H1 (cell line): ENCODE data around the gene ZBTB43. TPM values are rescaled to one million over a fixed set of nuclear protein-coding genes. Genes with fewer than 3 reads are reported as not detected.
A peak's percentile ranks its signal among the peaks of the same experiment; 100 is the strongest.

Experiments used
- CTCF ChIA-PET: fragments of 300-600 bp; sonication (Branson Sonifier 250); formaldehyde crosslinking; loops from one replicate; lab custom pipeline; 2021; ENCODE audit not compliant: partially characterized antibody; lab: Charles Lee
- POLR2A ChIA-PET: fragments of 300-600 bp; sonication (Branson Sonifier 250); formaldehyde crosslinking; loops from one replicate; lab custom pipeline; 2021; ENCODE audit warnings: inconsistent platforms; ENCODE audit not compliant: partially characterized antibody; lab: Charles Lee
- DNase-seq, 2 experiments: peaks; one replicate each; pipeline versions ENCODE4 v3.0.0 to v3.0.0-alpha.2; 2010 to 2022; ENCODE audit warnings: low spot score in 2 of 2, low read depth in 1 of 2, mixed read lengths in 1 of 2
- FAIRE-seq: peaks from 2 replicates; lab custom pipeline; 2011; peaks lifted over from hg19 to GRCh38; lab: Jason Lieb, UNC
- H2AFZ ChIP-seq: 2 replicates; pipeline ENCODE4 v1.8.1; 2012; ENCODE audit warnings: low read length, inconsistent platforms
- H2AK5ac ChIP-seq: 2 replicates; pipeline ENCODE4 v1.6.1; 2013; ENCODE audit warnings: low read depth, low read length
- H2BK120ac ChIP-seq: replicated peaks from 2 replicates; pipeline ENCODE3; 2013; ENCODE audit warnings: low read depth, low read length, inconsistent platforms
- H2BK12ac ChIP-seq: 2 replicates; pipeline ENCODE4 v1.6.1; 2013; ENCODE audit warnings: low read depth, low read length
- H2BK15ac ChIP-seq: 2 replicates; pipeline ENCODE4 v1.6.1; 2013; ENCODE audit warnings: low read length
- H2BK20ac ChIP-seq: 2 replicates; pipeline ENCODE4 v1.6.1; 2013; ENCODE audit warnings: low read length
- H2BK5ac ChIP-seq: 2 replicates; pipeline ENCODE4 v1.6.1; 2013; ENCODE audit warnings: low read depth, low read length
- H3K14ac ChIP-seq: 2 replicates; pipeline ENCODE4 v1.6.1; 2013; ENCODE audit warnings: inconsistent platforms; ENCODE audit not compliant: insufficient read length
- H3K18ac ChIP-seq: 2 replicates; pipeline ENCODE4 v1.6.1; 2013; ENCODE audit warnings: low read length; ENCODE audit errors: extremely low read depth
- H3K23ac ChIP-seq: 2 replicates; pipeline ENCODE4 v1.6.1; 2013; ENCODE audit warnings: inconsistent platforms; ENCODE audit not compliant: insufficient read length
- H3K23me2 ChIP-seq: 2 replicates; pipeline ENCODE4 v1.6.1; 2013; ENCODE audit warnings: low read depth, low read length
- H3K27ac ChIP-seq: 2 replicates; pipeline ENCODE4 v1.6.1; 2011; ENCODE audit warnings: low read depth, low read length, inconsistent platforms
- H3K27me3 ChIP-seq, 4 experiments: replicated peaks in 1 of 4; 1 replicate in 1 of 4; 2 replicates in 3 of 4; pipeline versions ENCODE4 v1.6.1 to v1.8.1; 2011 to 2013; ENCODE audit warnings: low read length in 3 of 4, mild to moderate bottlenecking in 3 of 4, inconsistent platforms in 2 of 4, mixed read lengths in 2 of 4, moderate library complexity in 1 of 4; ENCODE audit not compliant: control insufficient read depth in 3 of 4, insufficient read depth in 3 of 4; ENCODE audit errors: extremely low read depth in 1 of 4
- H3K36me3 ChIP-seq, 4 experiments: 2 replicates each; pipeline versions ENCODE4 v1.6.1 to v1.8.1; 2011 to 2013; ENCODE audit warnings: mild to moderate bottlenecking in 4 of 4, low read length in 3 of 4, moderate library complexity in 2 of 4, control low read depth in 1 of 4, inconsistent platforms in 1 of 4; ENCODE audit not compliant: insufficient read depth in 4 of 4, control insufficient read depth in 2 of 4
- H3K4ac ChIP-seq: replicated peaks from 2 replicates; pipeline ENCODE3; 2013; ENCODE audit warnings: low read length, low read depth, mixed read lengths, inconsistent platforms; ENCODE audit not compliant: insufficient read length
- H3K4me1 ChIP-seq, 4 experiments: replicated peaks in 1 of 4; 1 replicate in 1 of 4; 2 replicates in 3 of 4; pipeline versions ENCODE4 v1.6.1 to v1.8.1; 2011 to 2013; ENCODE audit warnings: low read length in 3 of 4, inconsistent platforms in 2 of 4, mixed read lengths in 1 of 4; ENCODE audit not compliant: insufficient read depth in 4 of 4, control insufficient read depth in 3 of 4
- H3K4me2 ChIP-seq, 2 experiments: 2 replicates each; pipeline versions ENCODE4 v1.6.1 to v1.8.1; 2011 to 2013; ENCODE audit warnings: low read depth in 2 of 2, low read length in 2 of 2, control low read depth in 1 of 2, inconsistent platforms in 1 of 2, mild to moderate bottlenecking in 1 of 2; ENCODE audit not compliant: insufficient read depth in 1 of 2
- H3K4me3 ChIP-seq, 4 experiments: fragments of 200-600, 300-600 bp in 1 of 4; sonication (generic), shearing (Covaris generic), sonication (Bioruptor Twin) in 1 of 4; 2 replicates each; pipeline versions ENCODE4 v1.5.1 to v1.8.1; 2011 to 2016; ENCODE audit warnings: low read length in 4 of 4, low read depth in 3 of 4, control low read depth in 2 of 4, inconsistent platforms in 2 of 4, mild to moderate bottlenecking in 2 of 4, mixed read lengths in 1 of 4, moderate library complexity in 1 of 4; ENCODE audit not compliant: insufficient read depth in 2 of 4; ENCODE audit errors: extremely low read depth in 1 of 4
- H3K56ac ChIP-seq: replicated peaks from 2 replicates; pipeline ENCODE3; 2013; ENCODE audit warnings: low read depth, mild to moderate bottlenecking, mixed read lengths, low read length, inconsistent platforms; ENCODE audit not compliant: insufficient read length
- H3K79me1 ChIP-seq: 2 replicates; pipeline ENCODE4 v1.6.1; 2013; ENCODE audit warnings: low read depth, low read length, control low read depth
- H3K79me2 ChIP-seq, 2 experiments: 2 replicates each; pipeline versions ENCODE4 v1.6.1 to v1.8.1; 2012 to 2013; ENCODE audit warnings: low read length in 2 of 2, mild to moderate bottlenecking in 2 of 2, inconsistent platforms in 1 of 2; ENCODE audit not compliant: insufficient read depth in 2 of 2, control insufficient read depth in 1 of 2
- H3K9ac ChIP-seq, 4 experiments: replicated peaks in 1 of 4; 1 replicate in 1 of 4; 2 replicates in 3 of 4; pipeline versions ENCODE4 v1.6.1 to v1.8.1; 2011 to 2013; ENCODE audit warnings: low read depth in 3 of 4, low read length in 3 of 4, control low read depth in 2 of 4, mild to moderate bottlenecking in 2 of 4, moderate library complexity in 2 of 4, inconsistent platforms in 1 of 4; ENCODE audit errors: extremely low read depth in 1 of 4
- H3K9me3 ChIP-seq, 2 experiments: 2 replicates each; pipeline versions ENCODE4 v1.6.1 to v1.8.1; 2012 to 2013; ENCODE audit warnings: mild to moderate bottlenecking in 2 of 2, moderate library complexity in 2 of 2, control low read depth in 1 of 2, inconsistent platforms in 1 of 2, low read depth in 1 of 2, low read length in 1 of 2, mixed read lengths in 1 of 2; ENCODE audit not compliant: insufficient read depth in 2 of 2
- H4K20me1 ChIP-seq, 2 experiments: replicated peaks in 1 of 2; 2 replicates each; pipeline versions ENCODE3 to v1.8.1; 2011 to 2013; ENCODE audit warnings: inconsistent platforms in 2 of 2, low read length in 2 of 2, mild to moderate bottlenecking in 1 of 2; ENCODE audit not compliant: insufficient read depth in 2 of 2, control insufficient read depth in 1 of 2
- H4K5ac ChIP-seq: 2 replicates; pipeline ENCODE4 v1.6.1; 2013; ENCODE audit warnings: low read length, low read depth, mixed read lengths, inconsistent platforms; ENCODE audit not compliant: insufficient read length
- H4K8ac ChIP-seq: 2 replicates; pipeline ENCODE4 v1.8.0; 2013; ENCODE audit warnings: mild to moderate bottlenecking, moderate library complexity, low read length, inconsistent platforms; ENCODE audit not compliant: insufficient read depth; ENCODE audit errors: extremely low read depth
- H4K91ac ChIP-seq: replicated peaks from 2 replicates; pipeline ENCODE3; 2013; ENCODE audit warnings: low read length, mixed read lengths, inconsistent platforms; ENCODE audit not compliant: insufficient read length
- CTBP2 ChIP-seq: IDR thresholded peaks from 2 replicates; pipeline ENCODE4 v1.7.0; 2011; ENCODE audit warnings: borderline replicate concordance, mild to moderate bottlenecking, moderate library complexity, mixed read lengths, low read length; ENCODE audit not compliant: insufficient read depth, insufficient read length
- EP300 ChIP-seq, 2 experiments: IDR thresholded peaks; 1 replicate in 1 of 2; 2 replicates in 1 of 2; pipeline ENCODE4 v1.6.1; 2011 to 2012; ENCODE audit warnings: low read depth in 2 of 2, low read length in 2 of 2, mild to moderate bottlenecking in 2 of 2, borderline replicate concordance in 1 of 2, inconsistent platforms in 1 of 2, moderate library complexity in 1 of 2
- JUN ChIP-seq: IDR thresholded peaks from 2 replicates; pipeline ENCODE4 v1.6.1; 2011; ENCODE audit warnings: low read depth, mild to moderate bottlenecking, improper control_type of control experiment, low read length
- PHF8 ChIP-seq: fragments of 200-600 bp; sonication (generic); conservative IDR thresholded peaks from 2 replicates; pipeline ENCODE4 v1.7.1; 2012; ENCODE audit warnings: low read depth, mild to moderate bottlenecking, inconsistent platforms, low read length, moderate library complexity
- POLR2A ChIP-seq, 2 experiments: IDR thresholded peaks; 1 replicate in 1 of 2; 2 replicates in 1 of 2; pipeline ENCODE4 v1.6.1; 2011; ENCODE audit warnings: low read depth in 2 of 2, low read length in 2 of 2, mild to moderate bottlenecking in 2 of 2; ENCODE audit errors: control extremely low read depth in 1 of 2
- SUZ12 ChIP-seq: fragments of 200-600 bp; sonication (generic); IDR thresholded peaks from 2 replicates; pipeline ENCODE4 v1.6.1; 2012; ENCODE audit warnings: mild to moderate bottlenecking, inconsistent platforms, low read length, moderate library complexity, mixed read lengths
- ZNF274 ChIP-seq: IDR thresholded peaks from 2 replicates; pipeline ENCODE4 v1.7.0; 2012; ENCODE audit warnings: low read length, borderline replicate concordance; ENCODE audit errors: extremely low read depth
- WGBS, 2 experiments: shearing (Covaris generic) in 1 of 2; methylation state at CpG; one replicate each; pipeline versions ENCODE4 v1.1.6 to v1.1.7; 2013 to 2015; ENCODE audit warnings: low lambda C conversion rate in 2 of 2, mixed read lengths in 2 of 2, inconsistent platforms in 1 of 2, low coverage in 1 of 2, missing lambda C conversion rate in 1 of 2; ENCODE audit not compliant: insufficient replicate concordance in 2 of 2, insufficient coverage in 1 of 2, insufficient read length in 1 of 2; ENCODE audit errors: extremely low coverage in 1 of 2, missing lambda C conversion rate in 1 of 2; 5-methylcytosine and 5-hydroxymethylcytosine counted together
- polyA plus RNA-seq, 7 experiments: library from polyadenylated mRNA; depleted of rRNA in 3 of 7; stranded (reverse) in 5 of 7; unstranded in 2 of 7; fragments of >200 nt in 5 of 7; fragments of 200-250 nt in 2 of 7; gene quantifications; 1 replicate in 5 of 7; 2 replicates in 1 of 7; 4 replicates in 1 of 7; pipeline versions ENCODE4 v1.2.1 to v1.2.3, GENCODE V29; 2011 to 2013; ENCODE audit warnings: missing spikeins in 2 of 7, mixed read lengths in 2 of 7
- total RNA-seq: library from RNA; stranded (reverse); fragmentation: NEBNext Ultra II Directional; extraction: Animal tissue kit (Norgen Biotek cat#: 25700); gene quantifications from 2 replicates; pipeline ENCODE4 v1.2.1, GENCODE V29; 2021
- TF ChIP-seq, protein P1 (sequence below): IDR thresholded peaks from 2 replicates; pipeline ENCODE4 v1.6.1; 2011; ENCODE audit warnings: low read depth, mild to moderate bottlenecking, low read length; ENCODE audit not compliant: insufficient read depth

The ZBTB43 gene
- total and polyA plus RNA-seq, 2 of the 8 experiments (the other 6 are each of a cell fraction or from before 2014, with no cell fraction given): 4.1 to 16.7 TPM

DNA sequence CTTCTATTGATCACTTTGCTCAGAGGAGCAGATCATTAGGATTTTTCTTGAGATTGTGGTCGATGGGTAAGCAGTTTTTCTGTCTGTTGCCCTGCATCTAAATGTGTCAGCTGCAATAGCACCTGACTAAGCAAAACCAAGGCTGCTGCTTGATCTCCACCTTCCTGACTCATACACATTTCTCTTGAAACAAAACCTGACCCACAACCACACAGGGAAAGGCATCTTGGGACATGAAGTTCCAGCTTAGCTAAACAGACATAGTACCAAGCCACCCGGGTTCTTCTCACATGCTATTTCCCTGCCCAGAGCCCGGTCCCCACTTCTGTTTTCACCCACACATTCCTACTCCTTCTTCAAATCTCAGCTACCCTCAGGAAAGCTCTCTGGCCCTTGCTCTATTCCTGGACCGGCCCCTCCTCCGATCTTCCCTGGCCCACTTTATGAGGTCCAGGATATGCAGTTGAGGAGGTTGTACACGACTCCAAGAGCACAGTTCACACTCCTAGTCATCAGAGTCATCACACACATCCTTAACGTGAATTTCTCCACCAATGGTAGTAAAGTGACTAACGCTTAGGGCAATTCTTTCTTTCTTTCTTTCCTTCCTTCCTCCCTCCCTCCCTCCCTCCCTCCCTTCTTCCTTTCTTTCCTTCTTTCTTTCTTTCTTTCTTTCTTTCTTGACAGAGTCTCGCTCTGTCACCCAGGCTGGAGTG, 16.0 kb upstream of the ZBTB43 start:
- Histone ChIP-seq H3K18ac (no peak overlapping the region), H2BK5ac (no peak overlapping the region), H2BK20ac (no peak overlapping the region), H3K4me2 (no peak overlapping the region), H4K20me1 (no peaks in the 10 kb centered on the region), H3K4ac (no peak overlapping the region), H3K23me2 (0 out of 2 replicates have a peak, but pooled peaks cover 1% of the 10 kb centered on the region), H3K23ac (no peak overlapping the region), H3K9me3 (no peaks in the 10 kb centered on the region), H2AK5ac (no peak overlapping the region), H3K9ac (no peak overlapping the region), H2BK120ac (no peak overlapping the region), H4K91ac (no peak overlapping the region), H3K27me3 (peaks cover 0 to 2% (median 0%) of the 10 kb centered on the region in 4 experiments; a peak in 1 of 7 replicates), H3K36me3 (no peaks in the 10 kb centered on the region), H3K79me1 (no peaks in the 10 kb centered on the region), H3K14ac (no peak overlapping the region), H2BK12ac (no peak overlapping the region), H3K56ac (no peak overlapping the region), H2AFZ (0 out of 2 replicates have a peak overlapping the region, but pooled peaks have one; percentile 1), H3K27ac (no peak overlapping the region), H4K5ac (no peak overlapping the region), H2BK15ac (no peak overlapping the region), H3K79me2 (no peaks in the 10 kb centered on the region)
- DNase-seq (no peak), FAIRE-seq (no peak)
- ChIA-PET CTCF (interaction anchor here (0.9 to 4.1 kb wide), 7 partner anchors 7 to 86 kb away, joined by 3 to 25 read pairs (median 3); no protein-coding TSS in a partner anchor), POLR2A (no interaction called here)
- WGBS, 2 experiments: 70% methylated on average over 8 of the region's 9 CpGs; no CpG with 5 or more reads in 1 of the 2 experiments
- TF ChIP-seq JUN: no peak
- TF ChIP-seq ZNF274: no peak
- TF ChIP-seq, protein P1, sequence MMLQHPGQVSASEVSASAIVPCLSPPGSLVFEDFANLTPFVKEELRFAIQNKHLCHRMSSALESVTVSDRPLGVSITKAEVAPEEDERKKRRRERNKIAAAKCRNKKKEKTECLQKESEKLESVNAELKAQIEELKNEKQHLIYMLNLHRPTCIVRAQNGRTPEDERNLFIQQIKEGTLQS: no peak
- TF ChIP-seq CTBP2: no peak
- TF ChIP-seq SUZ12: no peak
- TF ChIP-seq EP300 (IDR thresholded peaks at IDR 0.05; ENCODE audit: borderline replicate concordance in 1 of 2, low read depth in 2 of 2, low read length in 2 of 2): no peak
- TF ChIP-seq POLR2A (IDR thresholded peaks at IDR 0.05; ENCODE audit: control extremely low read depth in 1 of 2, low read depth in 2 of 2, low read length in 2 of 2): no peak
- TF ChIP-seq PHF8: no peak
- TF ChIP-seq, all 59 proteins: peak for 0
- Histone ChIP-seq H4K8ac (no peak overlapping the region), H3K4me1 (peaks cover 0 to 2% (median 0%) of the 10 kb centered on the region in 4 experiments; a peak in 3 of 7 replicates), H3K4me3 (no peak overlapping the region)
